Spleen (tissue), 7 donors: Measurements from ENCODE around the gene ATAD1.

Experiments
- POLR2A ChIP-seq, 3 donors: fragments of 450-650 bp; IDR thresholded peaks; one replicate each; pipeline ENCODE4 v1.5.1; 2017; ENCODE audit warnings: antibody characterized with exemption in 3 of 3, mild to moderate bottlenecking in 1 of 3
- TF ChIP-seq, protein P1 (sequence below), 11 experiments: fragments of 200-600 bp in 7 of 11; fragments of 450-650 bp in 4 of 11; sonication (generic) in 4 of 11; IDR thresholded peaks in 8 of 11; conservative IDR thresholded peaks in 3 of 11; 1 replicate in 7 of 11; 2 replicates in 4 of 11; pipeline versions ENCODE4 v1.4.0 to v1.8.0; 2016 to 2021; ENCODE audit warnings: antibody characterized with exemption in 11 of 11, inconsistent platforms in 4 of 11, mild to moderate bottlenecking in 1 of 11
- donor health status: DM: no; HTN: no; CAD: no; lungs with moderate emphysema.
- donor health status: DM: no; HTN: no; CAD: no.
- donor health status: DM: no; HTN: no; CAD: no.

DNA sequence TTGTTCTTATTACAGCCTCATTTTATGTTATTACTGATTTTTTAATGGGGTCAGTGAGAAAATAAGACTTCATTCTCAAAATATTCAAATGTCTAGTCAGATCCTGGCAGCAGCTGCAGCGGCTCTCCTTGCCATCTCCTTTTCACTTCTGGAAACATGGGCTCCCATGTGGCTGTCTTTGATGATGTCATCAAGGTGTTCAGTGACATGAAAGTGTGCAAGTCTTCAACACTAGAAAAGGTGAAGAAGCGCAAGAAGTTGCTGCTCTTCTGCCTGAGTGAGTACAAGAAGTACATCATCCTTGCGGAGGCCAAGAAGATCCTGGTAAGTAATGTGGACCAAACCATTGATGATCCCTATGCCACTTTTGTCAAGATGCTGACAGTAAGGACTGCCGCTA, 25.7 kb upstream of the ATAD1 start:
- TF ChIP-seq POLR2A (IDR thresholded peaks at IDR 0.05) = no peak
- TF ChIP-seq, protein P1, sequence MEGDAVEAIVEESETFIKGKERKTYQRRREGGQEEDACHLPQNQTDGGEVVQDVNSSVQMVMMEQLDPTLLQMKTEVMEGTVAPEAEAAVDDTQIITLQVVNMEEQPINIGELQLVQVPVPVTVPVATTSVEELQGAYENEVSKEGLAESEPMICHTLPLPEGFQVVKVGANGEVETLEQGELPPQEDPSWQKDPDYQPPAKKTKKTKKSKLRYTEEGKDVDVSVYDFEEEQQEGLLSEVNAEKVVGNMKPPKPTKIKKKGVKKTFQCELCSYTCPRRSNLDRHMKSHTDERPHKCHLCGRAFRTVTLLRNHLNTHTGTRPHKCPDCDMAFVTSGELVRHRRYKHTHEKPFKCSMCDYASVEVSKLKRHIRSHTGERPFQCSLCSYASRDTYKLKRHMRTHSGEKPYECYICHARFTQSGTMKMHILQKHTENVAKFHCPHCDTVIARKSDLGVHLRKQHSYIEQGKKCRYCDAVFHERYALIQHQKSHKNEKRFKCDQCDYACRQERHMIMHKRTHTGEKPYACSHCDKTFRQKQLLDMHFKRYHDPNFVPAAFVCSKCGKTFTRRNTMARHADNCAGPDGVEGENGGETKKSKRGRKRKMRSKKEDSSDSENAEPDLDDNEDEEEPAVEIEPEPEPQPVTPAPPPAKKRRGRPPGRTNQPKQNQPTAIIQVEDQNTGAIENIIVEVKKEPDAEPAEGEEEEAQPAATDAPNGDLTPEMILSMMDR (IDR thresholded peaks at IDR 0.05 in 8 of 11, conservative IDR thresholded peaks at IDR 0.05 in 3 of 11) = no peak
